ENCODE results near the gene RNPS1.
"Not testable (repeated sequence)": the region's sequence is repeated elsewhere in the genome, so short reads cannot be mapped to it uniquely, and the experiment has no call there.

The RNPS1 gene

DNA sequence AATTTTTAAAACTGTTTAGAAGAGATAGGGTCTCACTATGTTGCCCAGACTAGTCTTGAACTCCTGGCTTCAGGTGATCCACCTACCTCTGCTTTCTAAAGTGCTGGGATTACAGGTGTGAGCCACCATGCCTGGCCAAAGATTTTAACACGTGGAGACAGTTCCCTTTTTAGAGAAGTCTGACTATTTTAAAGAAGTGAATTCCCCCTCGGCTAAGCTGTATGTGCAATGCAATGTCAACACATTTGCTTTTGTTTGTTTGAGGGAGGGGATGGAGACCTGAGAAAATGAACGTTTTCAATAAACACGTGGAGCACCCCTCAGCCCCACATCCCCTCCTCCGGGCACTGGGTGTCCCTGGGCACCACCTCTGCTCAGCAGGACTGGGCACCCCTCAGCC is 14.3 kb upstream of the RNPS1 start:
- no peak for DNase-seq

DNA sequence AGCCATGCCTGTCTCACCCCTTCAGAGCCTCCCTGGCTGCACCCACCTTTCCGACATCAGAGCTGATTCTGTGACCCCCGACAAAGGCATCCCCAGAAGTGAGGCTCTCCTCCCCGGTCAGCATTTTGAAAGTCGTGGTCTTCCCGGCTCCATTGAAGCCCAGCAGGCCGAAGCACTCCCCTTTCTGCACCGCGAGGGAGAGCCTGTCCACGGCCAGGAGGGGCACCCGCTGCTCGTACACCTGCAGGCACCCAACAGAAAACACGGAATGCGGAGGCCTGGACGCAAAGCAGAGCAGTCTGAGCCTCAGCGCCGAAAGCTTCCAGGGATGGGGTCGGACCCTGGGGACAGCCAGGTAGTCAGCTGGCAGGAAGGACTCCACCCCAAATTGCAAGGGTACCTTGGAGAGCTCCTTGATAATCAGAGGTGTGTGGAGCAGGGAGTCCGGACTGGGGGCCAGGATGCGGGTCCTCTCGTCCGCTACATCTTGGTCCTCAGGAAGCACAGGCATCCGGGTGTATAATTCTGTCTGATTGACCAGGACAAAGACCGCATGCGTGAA is 13.1 kb upstream of the RNPS1 start:
- no peak for DNase-seq

DNA sequence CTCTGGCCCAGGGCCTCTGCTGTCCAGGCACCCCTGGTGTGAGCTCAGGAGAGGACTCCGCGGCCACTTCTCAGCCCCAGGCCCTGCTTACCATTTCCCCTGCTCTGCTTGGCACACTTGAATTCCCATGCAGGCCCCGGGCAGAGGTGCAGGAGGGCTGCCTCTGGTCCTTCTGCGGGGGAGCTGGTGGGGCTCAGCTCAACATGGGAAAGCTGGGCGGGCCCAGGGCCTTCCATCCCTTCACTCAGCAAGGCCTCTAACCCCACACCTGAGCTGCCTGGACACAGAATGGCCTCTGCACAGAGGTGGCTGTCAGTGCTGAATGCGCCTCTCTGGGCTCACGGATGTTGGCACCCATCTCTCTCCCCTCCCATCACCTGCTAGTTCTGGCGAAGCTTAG is 12.5 kb upstream of the RNPS1 start:
- no peak for DNase-seq

DNA sequence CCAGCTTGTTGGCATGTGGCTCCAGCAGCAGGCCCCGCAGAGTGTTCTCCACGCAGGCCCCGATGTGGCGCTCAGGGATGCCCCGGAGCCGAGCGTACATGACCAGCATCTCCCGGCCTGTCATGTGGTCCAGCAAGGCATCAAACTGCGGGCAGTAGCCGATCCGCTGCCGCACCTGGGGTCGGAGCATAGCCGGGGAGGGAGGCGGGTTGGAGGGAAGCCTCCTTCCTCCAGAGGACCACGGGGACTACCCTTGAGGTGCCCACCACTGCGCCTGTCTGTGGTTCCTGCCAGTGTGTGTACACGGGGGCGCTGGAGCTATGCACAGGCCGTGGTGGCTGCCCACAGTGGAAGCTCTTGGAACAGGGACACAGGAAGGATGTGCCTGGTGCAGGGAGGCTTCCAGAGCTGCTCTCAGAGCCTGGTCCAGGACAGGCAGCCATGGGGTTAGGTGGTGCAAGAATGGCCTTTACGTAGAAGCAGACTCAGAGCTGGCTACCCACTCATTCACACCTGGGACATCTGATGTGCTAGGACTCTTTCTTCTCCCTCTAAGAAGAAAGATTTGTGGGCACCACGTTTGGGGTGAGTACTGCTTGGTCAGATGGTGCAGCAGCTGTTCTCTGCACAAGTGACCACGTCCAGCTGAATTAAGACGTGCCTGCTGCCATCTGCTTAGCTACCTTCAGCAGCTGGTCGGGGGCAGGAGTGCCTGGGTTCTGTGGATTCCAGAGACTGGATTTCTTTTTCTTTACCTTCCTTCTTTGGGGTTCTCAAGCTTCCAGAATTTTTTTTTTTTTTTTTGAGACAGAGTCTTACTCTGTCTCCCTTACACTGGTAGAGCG is 11.3 kb upstream of the RNPS1 start:
- DNase-seq: no peak

DNA sequence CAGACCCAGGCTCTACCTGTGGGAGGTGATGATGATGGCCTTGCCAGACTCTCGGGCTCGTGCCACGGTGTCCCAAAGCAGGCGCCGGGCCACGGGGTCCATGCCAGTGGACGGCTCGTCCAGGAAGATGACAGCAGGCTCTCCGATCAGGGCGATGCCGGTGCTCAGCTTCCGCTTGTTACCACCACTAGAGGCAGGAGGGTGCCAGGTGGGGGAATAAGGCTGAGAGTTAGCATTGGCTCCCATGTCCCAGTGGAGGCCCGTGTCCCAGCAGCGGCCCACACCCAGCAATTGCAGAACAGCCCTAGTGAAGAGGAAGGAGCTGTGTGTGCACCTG is 10.3 kb upstream of the RNPS1 start:
- DNase-seq: no peak

DNA sequence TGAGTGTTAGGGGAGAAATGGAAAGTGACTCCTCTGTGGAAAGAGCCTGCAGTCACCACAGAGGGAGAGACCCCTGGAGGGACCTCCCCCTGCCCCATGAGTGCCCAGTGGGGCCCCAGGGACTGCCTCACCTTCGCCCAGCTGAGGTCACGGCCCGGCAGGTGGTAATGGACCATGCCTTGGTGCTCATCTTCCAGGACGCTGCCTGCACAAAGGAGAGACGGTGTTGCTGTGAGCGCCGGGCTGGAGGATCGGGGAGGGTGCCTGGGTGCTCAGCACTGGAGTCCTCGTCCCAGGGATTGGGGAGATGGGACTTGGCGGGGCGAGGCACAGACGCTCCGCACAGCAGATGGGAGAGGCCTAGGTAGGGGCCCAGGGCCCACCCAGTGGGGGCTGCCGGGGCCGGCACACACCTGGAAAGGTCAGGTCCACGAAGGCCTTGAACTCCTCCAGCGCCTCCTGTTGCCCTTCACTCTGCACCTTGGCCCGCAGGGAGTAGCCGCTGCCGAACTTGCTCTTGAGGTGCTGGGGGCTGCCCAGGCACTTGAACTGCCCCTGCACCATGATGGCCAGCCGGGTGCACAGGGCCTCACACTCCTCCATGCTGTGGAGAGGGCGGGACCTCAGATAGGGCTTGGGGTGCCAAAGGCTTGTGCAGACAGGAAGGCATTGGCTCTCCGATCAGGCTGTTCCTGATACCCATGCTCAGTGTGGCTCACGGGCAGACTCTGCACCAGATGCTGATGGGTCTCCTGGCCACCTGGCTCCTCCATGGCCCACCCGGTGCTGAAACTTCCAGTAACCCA is 9.7 kb upstream of the RNPS1 start:
- DNase-seq: no peak

DNA sequence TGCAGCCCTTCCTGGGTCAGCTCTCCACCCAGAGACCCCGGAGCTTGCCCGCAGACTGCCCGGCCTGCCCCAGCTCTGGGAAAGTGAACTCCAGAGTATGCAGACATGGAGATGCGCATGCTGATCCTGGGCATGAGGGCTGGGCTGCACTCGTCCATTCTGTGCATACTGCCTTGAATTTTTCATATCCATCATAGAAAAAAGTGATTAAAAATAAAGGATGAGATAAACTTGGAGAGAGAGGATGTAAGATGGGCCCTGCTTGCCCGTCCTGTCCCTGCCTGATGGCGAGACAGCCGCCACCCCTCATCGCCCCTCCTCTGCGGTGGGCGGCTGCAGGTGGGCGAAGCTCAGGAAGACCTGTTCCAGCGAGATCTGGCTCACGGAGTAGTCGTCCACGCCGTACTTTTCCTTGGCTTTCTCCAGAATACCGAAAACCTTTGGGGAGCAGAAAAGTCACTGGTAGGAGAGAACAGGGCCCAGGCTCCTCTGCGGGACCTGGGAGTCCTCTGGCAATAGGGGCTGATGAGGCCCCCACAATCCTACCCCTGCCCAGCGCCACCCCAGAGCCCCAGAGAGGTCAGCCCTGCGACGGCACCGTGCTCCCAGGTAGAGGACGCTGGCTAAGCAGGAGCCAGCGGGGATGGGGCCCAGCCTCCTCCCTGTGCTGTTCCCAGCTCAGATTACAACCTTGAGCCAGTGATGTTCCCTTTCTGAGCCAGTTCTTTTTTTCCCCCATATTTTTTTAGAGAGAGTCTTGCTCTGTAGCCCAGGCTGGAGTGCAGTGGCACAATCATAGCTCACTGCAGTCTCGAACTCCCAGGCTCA is 8.7 kb upstream of the RNPS1 start:
- DNase-seq: no peak

DNA sequence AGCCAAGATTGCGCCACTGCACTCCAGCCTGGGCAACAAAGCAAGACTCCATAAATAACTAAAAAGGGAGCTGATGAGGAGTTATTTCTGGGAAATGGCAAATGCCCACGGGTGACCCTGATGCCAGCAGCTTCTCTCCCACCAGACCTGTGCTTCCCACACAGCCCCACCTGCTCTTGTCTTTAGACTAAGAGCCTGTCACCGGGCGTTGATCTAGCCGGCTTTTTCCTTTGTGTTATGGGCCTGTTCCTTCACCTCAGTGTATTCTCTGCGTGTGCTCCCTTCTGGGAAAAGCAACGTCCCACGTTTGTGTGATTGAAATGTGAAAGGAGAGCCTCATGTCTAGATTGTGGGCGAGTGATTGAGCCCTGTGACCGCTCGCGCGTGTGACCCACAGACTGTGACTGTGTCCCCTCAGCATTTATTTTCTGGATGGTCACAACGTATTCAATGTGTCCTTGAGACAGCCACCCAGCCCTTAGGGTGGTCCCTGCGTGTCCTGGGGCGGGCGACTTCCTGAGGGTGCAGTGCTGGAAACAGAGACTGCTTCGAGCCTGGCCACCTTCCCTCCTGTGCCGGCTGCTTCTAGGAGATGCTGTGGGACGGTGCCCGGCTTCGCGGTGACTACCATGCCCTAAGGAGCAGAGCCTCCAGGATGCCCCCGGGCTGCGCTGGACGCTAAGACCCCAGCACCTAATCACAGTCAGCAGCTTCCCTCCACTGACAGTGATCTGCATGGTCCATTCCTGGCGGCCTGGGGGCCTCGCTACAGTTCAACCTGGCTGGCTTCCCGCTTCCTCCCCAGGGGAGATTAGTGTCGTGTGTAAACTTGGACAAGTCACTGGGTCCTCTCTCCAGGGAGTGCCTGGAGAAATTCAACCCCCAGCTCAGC is 7.8 kb upstream of the RNPS1 start:
- DNase-seq: no peak

DNA sequence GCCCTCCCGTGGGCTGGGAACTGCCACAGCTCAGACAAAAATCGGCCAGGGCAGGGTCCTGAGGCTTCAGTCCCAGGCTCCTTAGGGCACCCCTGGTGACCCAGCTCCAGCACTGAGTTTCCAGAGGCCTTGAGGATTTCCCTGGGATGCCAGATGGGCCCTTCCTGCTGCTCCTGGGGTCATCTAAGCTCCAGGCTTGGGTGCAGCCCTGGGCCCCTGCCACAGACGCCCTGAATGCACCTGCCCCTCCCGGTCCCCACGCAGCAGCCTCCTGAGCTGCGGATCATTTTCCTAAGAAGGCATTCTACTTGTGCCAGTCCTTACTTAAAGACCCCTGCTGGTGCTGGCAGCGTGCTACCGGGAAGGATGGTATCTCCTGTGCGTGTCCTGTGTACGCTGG is 6.0 kb upstream of the RNPS1 start:
- no peak for DNase-seq

DNA sequence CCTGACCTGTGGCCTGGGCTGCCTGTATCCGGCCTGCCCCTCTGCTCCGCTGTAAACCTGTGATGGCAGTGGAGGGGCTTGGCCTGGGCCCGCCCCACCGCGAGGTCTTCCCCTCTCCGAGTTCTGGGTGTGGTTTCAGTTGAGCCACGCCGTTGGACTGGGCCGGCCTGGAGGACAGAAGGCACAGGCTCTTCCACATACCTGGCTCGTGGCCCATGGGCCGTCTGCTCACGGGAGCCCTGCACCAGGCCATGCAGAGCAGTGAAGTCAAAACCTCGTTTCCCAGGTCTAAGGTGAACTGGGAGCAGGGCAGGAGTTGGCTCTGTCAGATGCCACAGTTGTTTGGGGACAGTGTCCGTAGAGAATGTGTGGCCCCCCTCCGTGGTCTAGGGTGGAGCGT is 5.6 kb upstream of the RNPS1 start:
- no peak for DNase-seq

DNA sequence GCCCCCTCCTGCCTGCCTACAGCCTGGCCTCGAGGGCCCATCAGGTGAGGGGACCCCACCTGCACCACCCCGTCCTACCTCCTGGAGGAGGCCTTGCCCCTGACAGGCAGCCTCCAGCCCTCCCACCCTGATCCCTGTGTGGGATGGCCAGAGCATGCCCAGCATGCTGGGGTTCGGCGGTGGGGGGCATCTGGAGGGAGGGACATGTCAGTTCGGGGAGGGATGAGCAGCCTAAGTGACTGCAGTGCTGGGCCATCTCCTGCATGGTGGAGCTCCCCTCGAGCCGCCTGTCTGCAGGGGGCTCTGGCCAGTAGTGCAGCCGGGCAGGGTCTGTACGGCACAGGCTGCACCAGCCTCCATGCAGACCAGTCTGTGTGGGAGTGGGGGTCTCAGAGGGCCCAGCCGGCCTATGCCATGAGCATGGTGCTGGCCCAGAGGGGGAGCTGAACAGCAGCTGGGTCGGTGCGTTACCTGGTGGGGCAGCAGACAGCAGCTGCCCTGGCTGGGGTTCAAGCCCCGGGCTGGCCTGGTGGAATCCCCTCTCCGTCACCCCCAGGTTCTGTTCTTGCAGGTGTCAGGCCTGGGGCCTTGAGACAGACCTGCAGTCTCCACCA is 4.0 kb upstream of the RNPS1 start:
- DNase-seq: no peak

DNA sequence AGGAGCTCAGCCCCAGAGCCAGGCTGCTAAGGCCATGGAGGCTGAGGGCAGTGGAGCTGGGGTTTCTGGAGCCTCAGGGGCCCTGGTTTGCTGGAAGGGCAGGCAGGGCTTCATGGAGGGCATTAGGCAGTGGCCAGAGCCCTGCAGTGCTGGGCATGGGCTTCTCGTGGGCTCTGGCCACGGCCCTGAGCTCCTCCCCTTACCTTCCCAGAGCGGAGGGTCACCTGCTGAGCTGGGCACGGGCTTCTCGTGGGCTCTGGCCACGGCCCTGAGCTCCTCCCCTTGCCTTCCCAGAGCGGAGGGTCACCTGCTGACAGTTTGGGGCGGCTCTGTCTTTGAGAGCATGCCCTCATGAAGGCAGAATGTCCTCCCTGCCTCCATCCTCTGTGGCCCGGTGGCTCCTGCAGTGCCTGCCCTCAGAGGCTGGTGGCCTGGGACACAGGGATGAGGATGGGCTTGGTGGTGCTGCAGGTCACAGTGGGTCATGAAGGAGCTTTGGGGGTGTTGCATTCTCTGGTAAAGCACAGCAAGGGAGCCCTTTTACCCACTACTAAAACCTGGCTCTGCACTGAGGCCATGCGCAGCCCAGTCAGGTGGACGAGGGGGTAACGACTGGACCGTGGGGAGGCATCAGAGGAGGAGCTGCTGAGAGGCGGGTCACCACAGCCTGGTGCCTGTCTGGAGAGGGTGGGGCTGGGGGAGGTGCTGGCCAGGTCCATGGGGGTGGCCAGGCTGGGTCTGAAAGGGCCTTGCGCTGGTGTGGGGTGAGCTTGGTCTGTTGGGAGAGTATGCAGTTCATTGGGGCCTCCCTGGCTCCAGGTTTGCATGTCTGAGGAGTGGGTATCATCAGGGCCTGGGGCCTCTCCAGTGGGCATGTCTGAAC is 2.9 kb upstream of the RNPS1 start:
- no peak for DNase-seq

DNA sequence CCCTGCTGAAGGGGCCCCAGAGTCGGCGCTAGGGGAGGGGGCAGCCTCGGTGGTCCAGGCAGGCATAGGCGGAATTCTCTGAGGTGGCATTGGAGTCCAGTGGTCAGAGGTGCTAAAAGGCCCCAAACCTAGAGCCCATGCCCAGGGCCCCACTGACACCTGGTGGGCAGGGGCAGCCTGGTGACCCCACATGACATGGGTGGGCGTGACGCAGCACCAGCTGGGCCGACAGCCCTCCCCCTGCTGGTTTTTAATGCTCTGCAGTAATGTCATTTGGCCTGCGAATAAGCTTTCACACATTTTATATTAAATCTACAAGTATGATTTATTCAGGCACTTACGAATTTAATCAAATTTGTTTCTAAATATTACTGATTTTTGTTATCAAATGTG is 2.1 kb upstream of the RNPS1 start:
- DNase-seq: no peak

DNA sequence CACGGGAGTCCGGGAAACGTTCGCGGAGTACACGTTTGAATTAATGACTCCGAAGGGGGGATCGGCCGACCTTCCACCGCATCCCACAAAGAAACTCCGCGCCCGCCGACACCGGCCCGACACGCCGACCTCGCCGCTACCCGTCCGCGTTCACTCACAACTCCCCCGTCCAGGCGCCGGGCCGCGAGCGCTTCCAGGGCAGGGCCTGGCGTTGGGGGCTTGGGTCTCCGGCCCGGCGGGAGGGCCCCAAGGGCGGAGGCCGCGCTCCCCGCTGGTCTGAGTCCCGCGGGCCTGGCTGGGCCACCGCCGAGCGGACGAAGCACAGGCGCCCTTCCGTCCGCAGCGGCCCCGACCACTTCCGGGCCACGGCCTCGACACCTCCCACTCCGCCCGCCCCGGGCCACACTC is 417 bp downstream of the RNPS1 start:
- peak in 1 of 3 experiments; percentile 97 for DNase-seq

DNA sequence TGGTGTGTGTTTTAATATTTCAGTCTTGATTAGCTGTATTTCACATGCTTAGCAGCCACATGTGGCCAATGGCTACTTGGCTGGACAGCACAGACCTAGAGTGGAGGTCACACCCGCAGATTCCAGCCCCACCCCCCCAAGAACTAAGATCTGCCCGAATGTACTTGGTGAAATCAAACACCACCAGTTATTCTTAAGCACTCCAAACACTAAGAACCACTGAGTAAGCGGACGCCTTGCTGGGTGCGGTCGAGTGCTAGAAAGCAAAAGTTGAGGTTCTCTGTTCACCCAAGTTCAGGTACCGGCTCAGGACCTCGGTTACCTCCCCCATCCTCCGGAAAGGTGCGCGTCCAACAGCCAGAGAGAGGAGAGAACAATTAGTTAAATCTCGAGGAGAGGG is 1.0 kb downstream of the RNPS1 start:
- DNase-seq: not testable (repeated sequence)

DNA sequence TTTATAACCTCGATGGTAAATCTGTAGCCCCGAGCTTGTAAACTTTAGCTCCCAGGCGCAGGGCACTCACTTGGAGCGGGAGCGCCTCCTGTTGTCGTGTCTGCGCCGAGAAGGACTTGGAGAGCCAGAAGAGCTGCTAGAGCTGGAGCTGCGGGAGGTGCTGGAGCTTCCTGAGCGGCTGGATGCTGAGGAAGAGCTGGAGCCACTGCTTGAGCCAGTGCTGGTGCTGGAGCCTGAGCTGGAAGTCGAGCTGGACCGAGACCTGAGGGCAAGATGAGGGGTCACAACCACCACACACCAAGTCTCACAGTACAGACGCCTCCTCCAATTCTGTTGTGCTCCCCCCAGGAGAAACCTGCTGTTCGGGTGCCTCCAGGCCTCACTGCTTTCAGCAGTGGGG is 4.9 kb downstream of the RNPS1 start:
- not testable (repeated sequence) for DNase-seq

DNA sequence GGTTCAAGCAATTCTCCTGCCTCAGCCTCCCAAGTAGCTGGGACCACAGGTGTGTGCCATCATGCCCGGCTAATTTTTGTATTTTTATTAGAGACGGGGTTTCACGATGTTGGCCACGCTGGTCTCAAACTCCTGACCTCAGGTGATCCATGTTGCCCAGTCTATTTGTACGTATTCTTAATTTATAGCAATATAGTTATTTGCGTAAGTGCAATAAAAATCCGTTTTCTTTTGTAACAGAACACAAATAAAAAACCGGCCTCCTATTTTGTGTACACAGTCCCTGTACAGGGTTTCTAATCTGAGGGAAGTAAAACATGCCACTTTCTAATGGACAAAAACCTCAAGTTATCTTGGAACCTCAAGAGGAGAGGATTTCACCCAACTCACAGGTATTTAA is 7.7 kb downstream of the RNPS1 start:
- no peak for DNase-seq

DNA sequence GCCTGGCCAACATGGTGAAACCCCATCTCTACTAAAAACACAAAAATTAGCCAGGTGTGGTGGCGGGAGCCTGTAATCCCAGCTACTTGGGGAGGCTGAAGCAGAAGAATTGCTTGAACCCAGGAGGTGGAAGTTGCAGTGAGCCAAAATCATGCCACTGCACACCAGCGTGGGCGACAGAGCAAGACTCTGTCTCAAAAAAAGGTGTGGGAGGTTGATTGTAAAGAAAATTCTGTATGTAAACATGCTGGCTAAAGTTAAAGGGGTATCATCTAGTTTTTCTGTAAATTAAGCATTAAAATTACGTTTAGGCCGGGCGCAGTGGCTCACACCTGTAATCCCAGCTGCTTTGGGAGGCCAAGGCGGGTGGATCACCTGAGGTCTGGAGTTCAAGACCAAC is 9.4 kb downstream of the RNPS1 start:
- not testable (repeated sequence) for DNase-seq

DNA sequence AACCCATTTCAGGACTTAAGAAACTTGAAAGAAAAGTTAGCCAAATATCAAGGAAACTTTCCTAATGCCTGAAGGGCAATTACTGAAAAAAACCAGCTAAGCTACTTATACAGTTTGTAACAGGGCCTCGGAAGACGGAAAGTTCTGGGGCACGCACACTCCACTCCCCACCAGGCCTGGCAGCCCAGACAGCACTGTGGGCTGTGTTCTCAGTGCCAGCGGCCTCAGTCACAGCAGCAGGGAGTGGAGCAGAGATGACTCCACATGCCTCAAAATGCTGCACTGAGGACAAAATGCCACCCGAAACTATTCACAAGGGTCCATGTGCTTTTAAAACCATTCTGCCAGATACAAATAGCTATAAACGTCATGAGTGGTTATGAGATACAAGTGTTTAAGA is 10.2 kb downstream of the RNPS1 start:
- no peak for DNase-seq

DNA sequence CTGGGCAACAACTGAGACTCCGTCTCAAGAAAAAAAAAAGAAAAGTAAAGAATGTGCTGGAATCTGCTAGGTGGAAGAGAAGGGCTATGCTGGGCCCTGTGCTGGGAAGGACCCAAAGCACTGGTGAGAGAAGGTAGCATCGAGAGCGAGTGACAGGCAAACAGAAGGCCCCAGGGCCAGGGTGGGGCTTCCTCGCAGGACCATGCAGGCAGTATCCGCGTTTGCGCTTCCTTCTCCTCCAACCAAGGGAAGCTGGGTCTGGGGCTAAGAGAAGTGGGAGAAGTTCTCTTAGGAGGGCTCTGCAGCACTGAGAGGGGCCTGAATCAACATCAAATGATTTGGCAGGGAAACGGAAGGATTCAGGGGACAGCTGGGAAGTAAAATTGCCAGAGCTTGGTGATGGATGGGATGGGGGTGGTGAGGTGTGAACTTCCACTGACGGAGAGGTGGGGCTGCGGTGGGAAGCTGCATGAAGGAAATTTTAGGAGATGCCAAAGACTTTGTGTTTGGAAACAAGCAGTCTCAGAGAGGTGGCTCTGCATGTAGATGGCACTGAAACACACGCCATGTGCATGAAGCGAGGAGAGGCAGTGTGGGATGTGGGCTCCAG is 11.3 kb downstream of the RNPS1 start:
- no peak for DNase-seq
